A673 (cell line): Measurements from ENCODE around the gene SBK3. TPM values are rescaled to one million over a fixed set of nuclear protein-coding genes. Genes with fewer than 3 reads are reported as not detected.

Experiments used
- BruUV-seq: library from RNA; stranded (reverse); fragments of 400-500 nt; replicated peaks from 2 replicates; lab custom pipeline; 2021; lab: Mats Ljungman, UMichigan
- CTCF ChIA-PET: fragments of 300-600 bp; sonication (Branson Sonifier 250); formaldehyde crosslinking; loops from one replicate; lab custom pipeline; 2022; ENCODE audit warnings: antibody characterized with exemption; lab: Charles Lee
- POLR2A ChIA-PET: fragments of 300-600 bp; sonication (Branson Sonifier 250); formaldehyde crosslinking; loops from one replicate; lab custom pipeline; 2022; ENCODE audit warnings: antibody characterized with exemption; ENCODE audit not compliant: low non-redundant PET; lab: Charles Lee
- DNase-seq: peaks from one replicate; pipeline ENCODE4 v3.0.0-alpha.2; 2015; ENCODE audit warnings: low spot score
- H3K27ac ChIP-seq: fragments of 200-600 bp; sonication (generic); 2 replicates; pipeline ENCODE4 v1.5.1; 2016; ENCODE audit warnings: mixed run types, low read depth, mild to moderate bottlenecking, mixed read lengths, antibody characterized with exemption, low read length; ENCODE audit not compliant: poor library complexity, severe bottlenecking
- H3K27me3 ChIP-seq: fragments of 200-600 bp; sonication (generic); replicated peaks from 2 replicates; pipeline ENCODE4 v1.6.1; 2017; ENCODE audit warnings: mixed run types, low read depth, mild to moderate bottlenecking, mixed read lengths, antibody characterized with exemption, low read length; ENCODE audit not compliant: insufficient read depth, poor library complexity
- H3K36me3 ChIP-seq: fragments of 200-600 bp; sonication (generic); 2 replicates; pipeline ENCODE4 v1.6.1; 2016; ENCODE audit warnings: mixed run types, mild to moderate bottlenecking, mixed read lengths, antibody characterized with exemption, low read length; ENCODE audit not compliant: insufficient read depth, poor library complexity, severe bottlenecking
- H3K4me1 ChIP-seq: fragments of 200-600 bp; sonication (generic); 2 replicates; pipeline ENCODE4 v1.6.1; 2017; ENCODE audit warnings: mixed run types, mild to moderate bottlenecking, mixed read lengths, antibody characterized with exemption, low read length; ENCODE audit not compliant: insufficient read depth, poor library complexity, severe bottlenecking
- H3K4me3 ChIP-seq: fragments of 200-600 bp; sonication (generic); 2 replicates; pipeline ENCODE4 v1.5.1; 2016; ENCODE audit warnings: low read depth, mixed run types, mild to moderate bottlenecking, mixed read lengths, low read length; ENCODE audit not compliant: poor library complexity, severe bottlenecking
- H3K9me3 ChIP-seq: fragments of 200-600 bp; sonication (generic); 2 replicates; pipeline ENCODE4 v1.6.1; 2016; ENCODE audit warnings: mixed run types, low read depth, mild to moderate bottlenecking, mixed read lengths, antibody characterized with exemption, low read length; ENCODE audit not compliant: poor library complexity, severe bottlenecking
- CTCF ChIP-seq: fragments of 300-800, 200-600 bp; sonication (generic); conservative IDR thresholded peaks from 2 replicates; pipeline ENCODE4 v1.5.1; 2017; ENCODE audit warnings: low read depth, mild to moderate bottlenecking, antibody characterized with exemption, low read length, moderate library complexity, mixed read lengths
- EZH2 ChIP-seq: fragments of 200-600 bp; sonication (generic); IDR thresholded peaks from 2 replicates; pipeline ENCODE4 v1.6.1; 2017; ENCODE audit warnings: borderline replicate concordance, low read depth, mild to moderate bottlenecking, mixed read lengths, antibody characterized with exemption, low read length; ENCODE audit not compliant: poor library complexity, severe bottlenecking
- intact Hi-C: fragments of 100-400 bp; cut with micrococcal nuclease; formaldehyde crosslinking; loops from one replicate; pipeline ENCODE4 v1.10.0; 2022; ENCODE audit not compliant: unreplicated experiment
- total RNA-seq: library from RNA; stranded (reverse); gene quantifications from 2 replicates; pipeline ENCODE4 v1.2.3, GENCODE V29; 2021

SBK3 gene
- total RNA-seq, 1 experiment from 2014 or later = not detected

- Histone ChIP-seq H3K9me3 (no peaks in the 10 kb centered on the region), H3K4me3 (no peak overlapping the region), H3K36me3 (no peaks in the 10 kb centered on the region), H3K27me3 (no peaks in the 10 kb centered on the region), H3K4me1 (no peaks in the 10 kb centered on the region), H3K27ac (no peak overlapping the region)
- TF ChIP-seq EZH2 (no peak), CTCF (no peak)
- ChIA-PET CTCF (no interaction called here), POLR2A (interaction anchor here (0.5 kb wide), 1 partner anchor 187 kb away, joined by 3 read pairs; no protein-coding TSS in a partner anchor)
- intact Hi-C loops = no loop called here
- no TSS peak for BruUV-seq
- no peak for DNase-seq
Measured at GRCh38 chr19:55525289-55526101, 19.8 kb downstream of the SBK3 start.

- DNase-seq = no peak
- CTCF ChIA-PET = no interaction called here
- BruUV-seq = no TSS peak
- H3K4me1 ChIP-seq = no peaks in the 10 kb centered on the region
- TF ChIP-seq CTCF = no peak
- TF ChIP-seq EZH2 = no peak
- no peaks in the 10 kb centered on the region for H3K27me3 ChIP-seq
- POLR2A ChIA-PET = no interaction called here
- H3K36me3 ChIP-seq = no peaks in the 10 kb centered on the region
- H3K27ac ChIP-seq = no peak overlapping the region
- intact Hi-C loops = no loop called here
- H3K4me3 ChIP-seq = no peak overlapping the region
- H3K9me3 ChIP-seq = no peaks in the 10 kb centered on the region
Measured at GRCh38 chr19:55520691-55521292, 24.6 kb downstream of the SBK3 start.

GRCh38 chr19:55519451-55520311, 25.7 kb downstream of the SBK3 start:
- H3K27me3 ChIP-seq = no peaks in the 10 kb centered on the region
- ChIA-PET CTCF (interaction anchor here (0.6 kb wide), 1 partner anchor 839 kb away, joined by 3 read pairs; no protein-coding TSS in a partner anchor), POLR2A (no interaction called here)
- intact Hi-C loops = no loop called here
- no peak overlapping the region for H3K27ac ChIP-seq
- no peak overlapping the region for H3K4me3 ChIP-seq
- H3K4me1 ChIP-seq = no peaks in the 10 kb centered on the region
- peak; percentile 27 for DNase-seq
- H3K9me3 ChIP-seq = no peaks in the 10 kb centered on the region
- TF ChIP-seq EZH2 = no peak
- no peak for TF ChIP-seq CTCF
- no peaks in the 10 kb centered on the region for H3K36me3 ChIP-seq
- BruUV-seq = no TSS peak
